Left colon (tissue), 2 donors: ENCODE results near the gene SEC14L5. TPM values are rescaled to one million over a fixed set of nuclear protein-coding genes. Genes with fewer than 3 reads are reported as not detected.

ENCODE experiments used
- total RNA-seq, 2 donors: library from RNA; stranded (reverse); fragmentation: NEBNext Ultra II Directional; extraction: Animal tissue kit (Norgen Biotek cat#: 25700); gene quantifications; one replicate each; pipeline ENCODE4 v1.2.1, GENCODE V29; 2021
- donor health status: DM: no; HTN: no; CAD: no.
- donor health status: DM: yes; HTN: yes; CAD: no.

SEC14L5 gene
- total RNA-seq, 2 donors from 2014 or later = 1.4 to 1.8 TPM

Other genes with a start within 250 kb of the SEC14L5 start
- 10 to 100 TPM; 13.5 to 21.2 TPM for gene ANKS3, start 224.1 kb upstream of the SEC14L5 start, total RNA-seq
- under 1 TPM; 0.49 to 0.67 TPM for gene DNAAF8, start 223.8 kb upstream of the SEC14L5 start, total RNA-seq
- gene ZNF500, start 191.2 kb upstream of the SEC14L5 start, total RNA-seq = 10 to 100 TPM; 12.4 to 13.7 TPM
- under 1 TPM in 1 of 2 donors, not detected in 1; 0.75 TPM for gene SEPTIN12, start 170.0 kb upstream of the SEC14L5 start, total RNA-seq
- gene SMIM22, start 163.0 kb upstream of the SEC14L5 start, total RNA-seq = 100 to 1,000 TPM; 448 to 580 TPM
- gene ROGDI, start 155.7 kb upstream of the SEC14L5 start, total RNA-seq = 10 to 100 TPM; 21.2 to 26.1 TPM
- 100 to 1,000 TPM; 106 to 114 TPM for gene GLYR1, start 111.0 kb upstream of the SEC14L5 start, total RNA-seq
- gene UBN1, start 110.8 kb upstream of the SEC14L5 start, total RNA-seq = 10 to 100 TPM; 34.8 to 43.5 TPM
- 10 to 100 TPM; 14.7 to 15.6 TPM for gene PPL, start 21.2 kb upstream of the SEC14L5 start, total RNA-seq
- gene NAGPA, start 75.6 kb downstream of the SEC14L5 start, total RNA-seq = 10 to 100 TPM; 22.7 to 22.9 TPM
- 1 to 10 TPM; 2.1 to 5.0 TPM for gene C16orf89, start 107.6 kb downstream of the SEC14L5 start, total RNA-seq
- 10 to 100 TPM; 26.0 to 34.2 TPM for gene ALG1, start 113.5 kb downstream of the SEC14L5 start, total RNA-seq
- 1 to 10 TPM; 9.5 to 9.8 TPM for gene EEF2KMT, start 139.5 kb downstream of the SEC14L5 start, total RNA-seq